Measurements from ENCODE around the gene BIRC5.

The BIRC5 gene

GRCh38 chr17:78184351-78184750 is 29.7 kb upstream of the BIRC5 start:
- no peak for DNase-seq

- no peak for DNase-seq
These were observed 29.2 kb upstream of the BIRC5 start for GRCh38 chr17:78184868-78185267.

- DNase-seq: peak; percentile 62
These were observed 27.9 kb upstream of the BIRC5 start for GRCh38 chr17:78185981-78186691.

GRCh38 chr17:78186692-78187595 is 27.1 kb upstream of the BIRC5 start, which contains the start of the genes AFMID and TK1:
Gene AFMID, plus strand, starts transcription at chr17:78187362. Its CDS starts 9 bp downstream, at chr17:78187371.
Gene TK1, minus strand, starts transcription at chr17:78187052. Its CDS starts 58 bp downstream, at chr17:78186994.
- DNase-seq: peak; percentile 98

GRCh38 chr17:78196716-78197115 is 17.3 kb upstream of the BIRC5 start:
- no peak for DNase-seq

GRCh38 chr17:78197147-78197832 is 16.8 kb upstream of the BIRC5 start:
- no peak for DNase-seq

- DNase-seq: no peak
These were observed 13.6 kb upstream of the BIRC5 start for GRCh38 chr17:78200451-78200850.

- no peak for DNase-seq
These were observed 11.4 kb upstream of the BIRC5 start for GRCh38 chr17:78202666-78203065.

GRCh38 chr17:78204387-78205123 is 9.5 kb upstream of the BIRC5 start:
- DNase-seq: no peak

- no peak for DNase-seq
These were observed 8.8 kb upstream of the BIRC5 start for GRCh38 chr17:78205124-78205775.

- DNase-seq: no peak
These were observed 7.8 kb upstream of the BIRC5 start for GRCh38 chr17:78206298-78206697.

- no peak for DNase-seq
These were observed 5.6 kb upstream of the BIRC5 start for GRCh38 chr17:78208486-78208885.

GRCh38 chr17:78210111-78210510 is 3.9 kb upstream of the BIRC5 start:
- DNase-seq: no peak

- no peak for DNase-seq
These were observed 3.0 kb upstream of the BIRC5 start for GRCh38 chr17:78211032-78211431.

GRCh38 chr17:78214706-78215061 is 631 bp downstream of the BIRC5 start:
- DNase-seq: no peak

- no peak for DNase-seq
These were observed 5.5 kb downstream of the BIRC5 start for GRCh38 chr17:78219396-78220150.

- no peak for DNase-seq
These were observed 9.0 kb downstream of the BIRC5 start for GRCh38 chr17:78223061-78223460.

GRCh38 chr17:78223765-78224164 is 9.7 kb downstream of the BIRC5 start:
- DNase-seq: no peak

GRCh38 chr17:78224231-78225087 is 10.4 kb downstream of the BIRC5 start:
- no peak for DNase-seq
